Hindlimb muscle (tissue), 1 donor: ENCODE data around the gene RAD51B. TPM values are rescaled to one million over a fixed set of nuclear protein-coding genes. Genes with fewer than 3 reads are reported as not detected.

Experiments used
- DNase-seq: peaks from one replicate; pipeline ENCODE4 v3.0.0-alpha.2; 2013
- polyA plus RNA-seq: library from polyadenylated mRNA; unstranded; fragments of 120-200 nt; gene quantifications from one replicate; pipeline ENCODE4 v1.2.1, GENCODE V29; 2013; ENCODE audit not compliant: insufficient read length

Gene RAD51B
- polyA plus RNA-seq, 1 donor = 10.2 TPM

DNA sequence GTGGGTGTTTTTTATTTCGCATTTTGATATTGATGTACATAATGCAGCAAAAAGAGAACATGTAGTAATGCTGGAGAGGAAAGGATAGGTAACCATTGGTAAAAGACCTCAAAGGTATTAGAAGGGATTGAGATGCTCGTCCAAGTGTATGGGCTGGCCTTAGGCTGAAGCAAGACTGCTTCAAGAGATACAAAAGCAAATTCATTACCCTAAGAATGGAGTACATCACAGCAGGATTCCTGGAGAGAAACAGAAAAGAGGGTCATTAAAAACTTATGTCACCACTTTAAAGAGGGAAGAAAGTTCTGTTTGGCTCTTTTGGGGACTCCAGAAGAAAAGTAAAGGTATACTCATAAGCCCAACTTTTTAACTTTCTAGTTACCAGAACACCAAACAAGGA lies 552.8 kb downstream of the RAD51B start:
- no peak for DNase-seq

DNA sequence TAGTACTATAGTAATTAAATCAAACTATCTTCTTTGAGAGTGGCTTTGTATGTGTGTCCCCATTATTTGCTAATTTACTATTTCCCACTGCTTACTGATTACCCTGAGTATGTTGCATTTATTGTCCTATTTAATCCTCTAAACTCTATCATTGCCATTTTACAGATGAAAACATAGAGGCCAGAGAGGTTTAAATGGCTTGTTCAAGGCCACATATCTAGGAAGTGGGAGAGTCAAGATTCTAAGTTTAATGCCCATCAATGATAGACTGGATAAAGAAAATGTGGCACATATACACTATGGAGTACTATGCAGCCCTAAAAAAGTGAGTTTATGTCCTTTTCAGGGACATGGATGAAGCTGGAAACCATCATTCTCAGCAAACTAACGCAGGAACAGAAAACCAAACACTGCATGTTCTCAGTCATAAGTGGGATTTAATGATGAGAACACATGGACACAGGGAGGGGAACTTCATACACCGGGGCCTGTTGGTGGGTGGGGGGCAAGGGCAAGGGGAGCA lies 553.6 kb downstream of the RAD51B start:
- DNase-seq = no peak

DNA sequence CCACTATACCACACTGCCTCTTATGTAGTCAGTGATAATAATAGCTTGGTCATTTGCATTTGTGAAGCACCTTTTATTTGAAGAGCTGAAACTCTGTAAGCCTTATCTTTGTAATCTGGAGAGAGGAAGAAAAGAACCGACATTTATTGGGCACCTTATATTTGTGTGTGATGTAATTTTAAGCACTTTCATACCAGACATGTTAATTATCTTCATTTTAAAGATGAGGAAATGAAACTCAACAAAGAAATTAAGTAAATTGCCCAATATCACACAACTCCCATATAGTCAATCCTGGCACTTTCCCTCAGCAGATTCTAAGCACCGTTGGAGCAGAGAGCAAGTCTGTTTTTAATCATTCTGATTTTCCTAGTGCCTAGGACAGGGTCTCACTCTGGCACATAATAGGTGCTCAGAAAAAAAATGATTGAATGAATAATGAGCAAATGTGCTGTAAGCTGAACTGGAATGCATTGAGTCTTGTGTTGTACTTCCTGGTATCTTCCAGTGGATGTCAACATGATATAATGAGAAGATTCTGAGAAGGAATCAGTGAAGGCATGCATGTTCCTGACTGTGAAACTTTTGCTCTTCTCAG lies 554.4 kb downstream of the RAD51B start:
- DNase-seq = no peak

DNA sequence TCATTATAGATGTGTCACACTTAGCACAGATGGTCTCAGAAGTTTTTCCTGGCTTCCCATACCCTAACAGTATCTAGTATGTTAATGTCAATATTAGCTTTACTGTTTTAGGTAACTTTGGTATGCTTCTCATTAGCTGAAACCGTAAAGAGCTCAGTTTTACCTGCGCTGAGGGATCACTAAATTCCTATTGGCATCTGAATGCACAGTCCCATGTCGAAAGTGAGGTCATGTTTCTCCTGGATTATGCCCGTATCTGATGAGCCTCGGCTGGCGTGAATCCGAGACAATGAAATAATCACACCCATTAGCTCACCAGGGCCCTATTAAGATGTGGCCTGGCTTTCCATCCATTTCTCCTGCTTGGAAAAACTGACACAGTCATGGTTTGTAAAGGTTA lies 555.1 kb downstream of the RAD51B start:
- no peak for DNase-seq

DNA sequence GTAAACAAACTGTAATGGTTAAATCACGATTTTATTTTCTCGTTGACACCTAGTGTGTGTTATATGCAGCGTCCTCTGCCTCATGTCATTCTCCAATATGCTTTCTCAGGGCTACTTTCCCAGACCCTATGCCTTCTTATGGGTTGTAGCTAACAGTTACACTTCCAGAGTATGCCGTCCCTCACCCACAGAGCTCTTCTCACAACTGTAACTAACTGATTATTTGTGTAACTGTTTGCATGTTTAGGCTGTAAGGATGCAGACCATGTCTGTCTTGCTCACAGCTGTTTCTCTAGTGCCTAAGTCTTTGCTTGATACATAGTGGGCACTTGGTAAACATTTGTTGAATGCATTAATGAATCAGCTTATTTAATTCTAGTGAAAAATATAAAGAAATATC lies 555.8 kb downstream of the RAD51B start:
- DNase-seq = no peak

DNA sequence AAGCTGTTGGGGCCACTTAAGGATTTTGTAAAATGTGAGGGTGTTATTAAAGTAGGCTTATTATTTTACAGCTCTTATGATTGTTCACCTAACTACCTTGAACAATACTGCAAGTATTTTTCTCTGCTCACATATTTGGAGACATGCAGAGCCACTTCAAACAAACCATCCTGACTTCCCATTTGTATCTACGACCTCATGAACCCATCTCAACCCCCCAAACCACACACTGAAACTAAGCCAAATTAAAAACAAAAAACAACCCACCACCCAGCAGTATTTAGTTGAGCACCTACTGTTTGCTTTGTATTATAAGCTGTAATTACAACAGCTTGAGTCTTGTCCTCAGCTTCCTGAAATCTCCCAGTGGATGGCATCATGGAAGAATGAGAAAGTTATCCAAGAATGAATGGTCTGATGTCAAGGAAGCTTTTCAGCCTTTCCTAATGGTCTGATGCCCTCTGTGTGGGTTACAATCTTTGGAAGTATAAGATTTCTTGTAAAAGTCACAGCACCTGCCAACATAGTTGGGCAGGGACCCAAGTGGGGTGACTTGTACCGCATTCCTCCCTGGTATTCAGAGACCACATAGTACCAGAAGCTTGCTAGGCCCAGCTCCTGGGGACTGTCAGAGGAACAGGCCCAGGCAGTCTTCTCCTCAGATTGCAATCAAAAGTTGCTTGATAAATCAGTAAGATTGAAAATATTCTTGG lies 556.6 kb downstream of the RAD51B start:
- DNase-seq = no peak

DNA sequence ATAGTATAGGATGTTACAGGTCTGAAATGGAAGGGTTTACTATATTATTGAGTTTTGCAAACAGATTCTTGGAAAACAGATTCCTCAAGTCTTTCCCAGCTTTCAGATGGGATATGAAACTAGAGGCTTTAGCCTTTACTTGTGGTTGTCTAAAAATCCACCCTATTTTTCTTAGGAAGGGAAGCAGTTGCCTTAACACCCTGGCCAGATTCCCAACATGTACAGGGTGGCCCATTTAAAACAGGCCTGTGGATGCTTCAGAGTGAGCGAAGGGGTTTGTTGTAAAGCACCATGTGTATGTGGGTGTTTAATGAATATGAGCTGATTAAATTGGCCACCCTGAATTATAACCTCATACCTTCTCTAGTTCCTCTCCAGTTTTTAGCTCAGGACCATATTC lies 557.4 kb downstream of the RAD51B start:
- DNase-seq = no peak

DNA sequence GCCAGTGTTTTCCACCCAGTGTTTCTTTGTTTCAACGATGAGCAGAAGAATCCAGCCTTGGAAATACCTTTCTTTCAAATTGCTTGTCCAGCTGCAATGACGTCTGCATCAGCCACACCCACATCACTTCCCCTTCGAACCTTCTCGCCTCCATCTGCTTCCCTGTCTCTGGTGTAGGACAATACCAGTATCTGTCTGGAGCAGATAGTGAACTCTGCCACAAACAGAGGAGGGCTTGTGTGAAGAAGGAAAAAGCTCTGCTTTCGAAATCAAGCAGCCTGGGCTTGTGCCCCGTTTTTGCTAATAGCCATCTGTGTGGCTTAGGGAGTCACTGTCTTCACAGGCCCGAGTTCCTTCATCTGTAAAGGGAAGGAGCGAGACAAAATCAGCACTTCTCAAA lies 557.9 kb downstream of the RAD51B start:
- DNase-seq = peak; percentile 71

DNA sequence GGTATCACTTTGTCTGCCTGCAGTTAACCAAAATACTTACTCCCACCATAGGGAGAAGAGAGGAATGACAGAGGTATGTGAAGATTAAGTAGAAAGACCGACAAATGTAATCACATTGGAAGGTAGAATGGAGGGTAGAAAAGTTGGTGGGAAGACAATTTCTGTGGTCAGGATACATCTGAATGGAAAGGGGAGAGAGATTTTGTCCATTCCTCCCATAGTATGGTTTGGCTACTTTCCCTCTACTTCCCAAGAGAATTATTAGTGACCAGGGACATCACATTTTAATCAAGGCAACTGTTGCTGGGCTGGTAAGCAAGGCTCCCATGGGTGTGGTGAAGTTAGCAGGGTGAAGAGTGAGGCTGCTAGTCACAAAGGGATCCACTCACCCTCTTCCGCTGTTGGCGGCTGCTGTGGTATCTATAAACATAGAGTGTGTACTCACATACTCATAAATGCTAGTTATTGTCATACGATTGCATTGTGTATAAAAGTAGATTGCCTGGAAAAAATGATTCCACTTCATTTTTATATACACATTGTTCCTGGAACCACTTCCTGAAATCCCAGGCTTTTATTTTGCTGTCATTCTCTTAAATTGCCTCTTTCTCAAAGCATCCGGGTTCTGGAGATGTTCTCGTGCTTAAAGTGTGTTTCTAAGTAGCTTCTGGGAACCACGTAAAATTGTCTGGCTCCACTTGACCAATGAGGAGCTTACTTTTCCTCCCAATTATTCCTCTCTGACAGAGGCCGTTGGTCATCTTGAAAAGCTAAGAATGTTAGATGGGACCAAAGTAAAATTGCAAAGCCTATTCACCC lies 560.1 kb downstream of the RAD51B start:
- DNase-seq = no peak

DNA sequence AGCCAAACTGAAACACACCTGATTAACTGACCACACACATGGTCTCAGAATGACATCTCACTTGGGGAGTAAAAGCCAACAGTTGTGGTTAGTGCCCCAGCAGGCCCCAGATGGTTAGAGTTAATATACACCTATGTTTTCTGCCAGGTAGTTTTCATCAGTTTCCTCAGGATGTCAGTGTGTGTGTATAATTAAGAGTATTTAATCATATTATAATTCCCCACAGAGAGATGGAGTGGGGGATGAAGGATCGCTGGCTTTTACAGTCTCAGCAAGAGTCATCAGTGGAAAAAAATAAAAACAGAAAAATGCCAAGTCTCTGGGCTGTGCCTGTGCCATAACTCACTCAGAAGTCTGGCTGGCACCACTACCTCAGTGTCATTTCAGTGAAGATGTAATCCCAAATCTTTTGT lies 560.8 kb downstream of the RAD51B start:
- DNase-seq = no peak

DNA sequence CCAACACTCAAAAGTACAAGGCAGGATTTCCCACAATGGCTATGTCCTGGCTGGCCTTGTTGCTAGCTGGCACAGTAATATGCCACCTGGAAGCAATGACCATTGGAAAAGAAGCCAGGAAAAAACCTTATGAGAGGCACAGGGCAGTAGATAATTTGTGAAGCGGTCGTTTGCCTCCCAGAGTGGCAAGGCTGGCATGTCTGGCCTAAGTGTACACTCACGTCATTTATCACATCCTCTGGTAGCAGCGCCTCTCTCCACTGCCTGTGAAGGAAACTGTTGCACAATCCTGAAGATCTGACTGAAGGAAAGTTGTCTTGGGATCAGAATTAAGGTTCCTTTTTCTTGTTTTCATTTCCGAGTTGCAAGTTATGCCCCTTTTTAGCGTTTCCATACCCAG lies 564.8 kb downstream of the RAD51B start:
- DNase-seq = no peak

DNA sequence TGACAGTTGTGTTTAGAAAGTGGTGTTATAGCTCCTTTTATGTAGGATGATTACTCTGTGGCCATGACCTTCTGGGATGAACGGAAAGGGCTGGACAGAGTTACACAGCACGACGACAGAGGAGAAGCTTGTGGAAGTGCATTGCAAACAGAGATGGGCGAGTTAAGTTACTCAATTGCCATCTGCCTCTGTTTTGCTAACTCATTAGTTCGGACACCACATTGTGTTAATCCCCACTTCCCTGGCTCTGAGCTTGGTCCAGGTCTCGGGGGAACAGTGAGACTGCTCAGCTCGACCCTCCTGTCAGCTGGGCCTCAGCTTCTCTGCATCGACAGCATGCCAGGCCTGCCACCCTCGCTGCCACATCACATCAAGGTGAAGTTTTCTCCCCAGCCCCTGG lies 565.3 kb downstream of the RAD51B start:
- no peak for DNase-seq

DNA sequence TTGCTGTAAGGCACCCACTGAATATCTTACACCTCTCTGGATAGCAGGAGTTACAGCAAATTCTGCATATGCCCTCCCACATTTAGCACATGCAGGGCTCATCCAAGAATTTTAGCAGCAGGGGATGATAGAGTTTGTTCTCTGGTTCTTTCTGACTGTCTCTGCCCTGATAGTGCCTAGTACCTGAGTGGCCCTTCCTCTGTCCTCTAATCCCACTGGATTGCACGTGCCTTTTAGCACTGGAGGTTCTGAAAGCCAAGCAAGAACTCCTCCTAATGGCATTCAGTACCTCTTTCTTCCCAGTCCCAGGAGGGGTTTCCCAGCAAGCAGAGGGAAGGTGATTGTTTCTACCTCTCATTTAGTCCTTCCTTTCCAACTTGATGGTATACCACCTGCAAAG lies 566.9 kb downstream of the RAD51B start:
- DNase-seq = no peak

DNA sequence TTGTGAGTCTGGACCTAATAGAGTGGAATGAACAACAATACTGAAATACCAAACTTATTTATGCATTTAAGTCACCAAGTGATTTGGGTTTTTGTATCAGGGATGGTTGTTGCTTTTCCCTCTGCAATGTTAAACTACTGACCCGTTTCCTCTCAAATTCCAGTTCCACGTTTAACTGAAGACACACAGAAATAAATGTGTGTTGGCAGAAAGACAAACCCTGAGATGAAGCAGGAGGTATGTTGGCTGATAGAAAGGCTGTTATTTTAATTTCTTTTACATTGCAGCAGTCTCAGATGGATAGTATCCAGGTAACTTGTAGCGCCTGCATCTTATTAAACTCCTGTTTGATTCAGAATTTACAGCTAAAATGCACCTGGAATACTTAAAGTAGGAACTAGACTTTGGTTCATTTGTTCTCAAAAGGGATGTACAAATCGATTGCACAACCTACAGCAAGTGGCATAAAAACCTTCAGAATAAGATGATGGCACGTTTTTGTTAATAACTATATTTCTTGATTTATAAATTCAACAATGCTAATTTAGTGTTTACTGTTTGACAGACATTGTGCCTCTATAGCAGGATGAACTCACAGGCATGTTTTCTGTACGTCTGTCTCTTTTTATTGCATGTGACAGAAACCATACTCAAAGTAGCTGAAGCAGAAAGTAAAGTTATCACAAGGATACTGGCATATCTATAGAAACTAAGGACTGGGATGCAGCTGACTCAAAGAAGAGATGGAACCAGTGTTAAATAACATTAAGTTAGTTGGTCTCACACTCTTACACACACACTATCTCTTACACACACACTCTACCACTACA lies 567.6 kb downstream of the RAD51B start:
- DNase-seq = peak; percentile 72

DNA sequence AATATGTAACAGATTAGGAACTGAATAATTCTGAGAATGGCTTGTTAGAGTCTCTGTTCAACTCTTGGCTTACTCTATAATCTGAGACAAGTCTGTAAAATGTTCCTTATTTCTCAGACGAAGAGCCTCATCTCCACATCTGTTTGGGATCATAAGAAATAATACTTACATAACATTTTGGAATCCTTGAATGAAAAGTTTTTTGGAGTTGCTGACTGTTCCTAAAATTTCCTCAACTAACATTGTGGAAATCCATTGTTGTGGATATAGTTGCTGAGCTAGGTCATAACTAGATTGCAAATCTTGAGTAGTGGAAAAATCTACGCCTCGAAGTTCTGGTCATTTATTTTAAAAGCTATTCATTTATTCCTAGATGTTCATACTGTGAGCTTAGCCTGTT lies 570.4 kb downstream of the RAD51B start:
- peak; percentile 76 for DNase-seq

DNA sequence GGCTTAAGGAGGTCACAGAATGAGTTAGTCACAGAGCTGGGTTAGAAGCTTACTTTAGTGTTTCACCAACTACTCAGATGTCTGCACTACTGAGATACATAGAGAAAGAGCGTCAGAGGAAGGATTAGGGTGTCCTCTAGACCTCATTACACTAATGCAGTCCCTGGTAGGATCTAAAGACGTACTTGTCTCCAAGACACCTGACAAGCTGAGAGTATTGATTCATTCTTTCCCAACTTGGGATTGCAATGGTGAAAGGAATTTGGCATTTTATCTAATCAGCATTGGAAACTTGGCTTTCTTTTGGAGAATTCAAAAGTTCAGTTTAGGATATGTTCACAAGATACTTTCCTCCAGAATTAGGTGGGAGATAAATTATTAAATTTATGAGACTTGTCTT lies 571.2 kb downstream of the RAD51B start:
- no peak for DNase-seq

DNA sequence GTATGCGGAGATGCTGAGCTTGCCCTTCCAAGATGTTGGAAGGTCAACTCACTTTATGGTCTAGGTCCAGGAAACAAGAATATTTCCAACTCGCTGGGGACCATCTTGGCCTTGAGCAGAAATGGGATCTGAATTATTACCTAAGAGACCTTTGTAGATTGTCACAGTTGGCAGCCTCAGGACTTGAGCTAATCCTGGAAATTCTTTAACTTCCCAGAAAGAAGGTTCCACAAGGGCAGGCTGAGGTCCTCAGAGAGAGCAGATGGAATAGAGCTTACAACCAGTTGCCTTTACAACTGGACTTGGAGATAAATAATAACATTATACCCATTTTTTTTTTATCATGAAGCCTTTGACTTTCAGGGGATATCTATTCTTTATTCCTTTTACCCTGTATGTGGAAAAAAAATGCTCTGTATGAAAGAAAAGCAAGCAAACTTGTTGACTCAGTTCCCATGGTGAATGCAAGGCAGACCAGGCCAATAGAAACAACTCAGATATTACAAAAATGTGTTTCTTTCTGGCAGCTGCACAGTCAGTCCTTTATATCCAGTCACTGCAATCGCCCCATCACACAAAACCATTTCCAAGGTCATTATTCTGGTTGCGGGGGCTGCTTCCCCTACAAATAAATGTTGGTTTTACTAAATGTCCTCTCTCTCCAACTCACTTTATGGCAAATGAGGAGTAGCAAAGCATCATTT lies 571.9 kb downstream of the RAD51B start:
- peak; percentile 83 for DNase-seq

DNA sequence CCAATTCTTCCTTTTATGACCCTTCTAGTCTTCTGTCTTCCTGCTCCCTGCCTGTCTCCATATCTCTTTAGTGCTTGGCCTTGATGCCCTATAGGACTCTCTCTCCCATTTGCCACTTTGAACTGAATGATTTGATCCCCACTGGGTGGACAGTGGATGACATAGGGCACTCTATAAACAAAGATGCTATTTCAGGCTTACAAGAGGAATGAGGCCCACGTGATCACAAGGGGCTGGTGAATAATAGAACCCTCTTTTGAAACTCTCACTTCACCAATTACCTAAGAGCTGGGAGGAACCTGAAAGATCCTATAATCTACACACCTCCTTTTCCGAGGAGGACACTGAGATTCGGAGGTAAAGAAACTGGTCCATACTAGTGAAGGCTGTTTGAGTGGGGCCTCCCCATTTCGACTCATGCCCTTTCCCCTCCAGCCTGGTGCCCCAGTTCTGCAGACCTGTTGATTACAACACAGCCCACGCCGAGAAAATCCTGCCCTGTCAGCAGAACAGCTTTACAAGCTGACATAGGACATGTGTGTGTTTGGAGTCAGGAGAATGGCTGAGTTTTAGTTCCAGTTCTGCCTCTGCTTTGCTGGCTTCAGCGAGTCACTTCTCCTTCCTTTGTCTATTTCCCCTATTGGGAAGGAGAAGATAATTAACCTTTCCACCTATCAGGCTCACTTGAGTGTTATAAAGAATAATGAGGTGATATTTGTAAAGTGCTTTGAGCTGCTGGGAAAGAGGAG lies 573.0 kb downstream of the RAD51B start:
- no peak for DNase-seq

DNA sequence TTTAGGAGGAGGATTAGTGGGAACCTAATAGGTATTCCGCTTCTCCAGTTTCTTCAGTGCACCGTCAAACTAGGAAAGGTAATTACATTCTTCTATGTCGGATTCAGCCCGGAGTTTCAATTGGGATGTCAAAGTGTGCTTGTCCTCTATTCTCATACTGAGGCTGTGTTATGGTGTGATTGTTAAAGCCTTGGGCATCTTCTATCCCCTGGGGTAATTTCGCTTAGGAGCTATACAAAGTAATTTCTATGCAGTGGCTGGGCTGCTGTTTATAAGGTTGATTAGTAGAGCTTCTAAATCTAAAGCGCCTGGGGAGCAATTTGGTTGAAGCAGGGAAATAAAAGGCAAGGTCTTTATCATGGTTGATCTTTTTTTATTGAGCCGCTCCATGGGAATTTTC lies 573.7 kb downstream of the RAD51B start:
- no peak for DNase-seq

DNA sequence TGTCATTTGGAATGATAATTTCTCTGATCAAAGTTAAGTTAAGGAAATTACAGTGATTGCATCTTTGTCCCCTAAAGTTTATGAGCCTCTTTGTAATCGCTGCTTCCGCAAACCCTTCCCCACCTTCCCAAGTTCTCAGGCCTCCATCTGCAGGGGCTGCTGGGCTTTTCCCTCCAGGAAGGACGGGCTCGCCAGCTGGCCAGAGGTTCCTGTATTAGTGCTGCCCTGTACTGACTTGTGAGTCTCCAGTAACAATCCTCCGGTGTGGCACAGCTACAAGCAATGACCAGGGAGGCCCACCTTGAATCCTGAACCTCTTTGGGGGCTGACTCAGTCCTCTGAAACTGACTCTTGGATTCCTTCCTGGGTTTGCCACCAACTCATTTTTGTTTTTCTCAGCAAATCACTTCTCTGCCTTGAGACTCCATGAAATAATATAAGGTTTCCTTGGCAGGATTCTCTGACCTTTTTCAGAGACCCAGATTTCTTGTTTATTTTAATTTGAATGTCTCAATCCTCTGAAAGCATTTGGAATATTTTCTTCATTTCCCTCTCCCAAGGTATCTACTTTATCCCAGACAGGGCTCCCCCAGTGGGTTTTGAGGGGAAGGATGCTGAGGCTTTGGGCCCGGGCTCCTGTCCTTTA lies 574.7 kb downstream of the RAD51B start:
- no peak for DNase-seq

DNA sequence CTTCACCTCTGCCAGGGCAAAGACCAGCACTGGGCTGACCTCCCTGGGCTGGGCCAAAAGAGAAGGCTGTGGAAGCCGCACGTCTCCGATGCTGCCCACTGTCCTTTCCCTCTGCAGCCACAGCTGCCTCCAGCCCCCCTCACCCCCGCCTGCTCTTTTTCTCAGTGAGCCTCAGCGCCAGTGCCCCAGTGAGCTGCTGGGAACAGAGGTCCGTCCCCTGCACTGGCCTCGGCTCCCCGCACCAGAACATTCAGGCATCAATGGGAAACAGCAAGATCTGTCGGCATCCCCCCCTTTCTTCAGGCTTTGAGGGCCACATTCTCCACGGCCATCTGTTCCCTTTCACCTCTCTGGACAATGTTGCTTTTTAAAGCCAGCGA lies 575.2 kb downstream of the RAD51B start:
- DNase-seq = no peak
